Lower leg skin (tissue), 4 donors: ENCODE measurements around the gene NR1H4. TPM values are rescaled to one million over a fixed set of nuclear protein-coding genes. Genes with fewer than 3 reads are reported as not detected.
A peak's percentile ranks its signal among the peaks of the same experiment; 100 is the strongest.
"Not testable (repeated sequence)": the region's sequence is repeated elsewhere in the genome, so short reads cannot be mapped to it uniquely, and the experiment has no call there.

Source experiments
- DNase-seq, 2 donors: peaks; one replicate each; pipeline ENCODE4 v3.0.0-alpha.2; 2019; ENCODE audit warnings: low spot score in 2 of 2
- H3K4me3 ChIP-seq: fragments of 200-600 bp; sonication (generic); 2 replicates; pipeline ENCODE4 v1.5.1; 2017; ENCODE audit warnings: mild to moderate bottlenecking, low read depth; ENCODE audit not compliant: poor library complexity, severe bottlenecking
- CTCF ChIP-seq, 3 donors: fragments of 450-650 bp; IDR thresholded peaks; one replicate each; pipeline ENCODE4 v1.5.1; 2016; ENCODE audit warnings: antibody characterized with exemption in 3 of 3, mild to moderate bottlenecking in 3 of 3, moderate library complexity in 2 of 3
- POLR2A ChIP-seq, 2 donors: fragments of 450-650 bp; IDR thresholded peaks; one replicate each; pipeline ENCODE4 v1.6.1; 2016 to 2017; ENCODE audit warnings: antibody characterized with exemption in 2 of 2, mild to moderate bottlenecking in 1 of 2, moderate library complexity in 1 of 2
- WGBS, 2 donors: methylation state at CpG; one replicate each; pipeline ENCODE4 v1.1.5; 2018; 5-methylcytosine and 5-hydroxymethylcytosine counted together
- intact Hi-C: fragments of 100-400 bp; cut with DNase I; formaldehyde crosslinking; loops from one replicate; pipeline ENCODE4 v1.15.0; 2023; ENCODE audit warnings: low total_unique reads
- total RNA-seq, 4 donors: library from RNA; depleted of rRNA; stranded (reverse); fragments of >200 nt; gene quantifications; one replicate each; pipeline ENCODE4 v1.1.0, GENCODE V29; 2016

NR1H4 gene
- total RNA-seq, 4 donors from 2014 or later, result not detected

- intact Hi-C loops, result no loop called here
- TF ChIP-seq CTCF (IDR thresholded peaks at IDR 0.05) (no peak), POLR2A (IDR thresholded peaks at IDR 0.05) (no peak)
- H3K4me3 ChIP-seq, result no peak overlapping the region
- WGBS, 2 donors, result 93 to 95% methylated on average over 1 of the region's 1 CpG
- DNase-seq, result no peak
Measured at GRCh38 chr12:100545092-100545491, 71.4 kb downstream of the NR1H4 start.

GRCh38 chr12:100553936-100554335 lies 80.3 kb downstream of the NR1H4 start:
- TF ChIP-seq CTCF (IDR thresholded peaks at IDR 0.05) (no peak), POLR2A (IDR thresholded peaks at IDR 0.05) (no peak)
- 41 to 45% methylated on average over 3 of the region's 3 CpGs for WGBS, 2 donors
- no peak for DNase-seq
- intact Hi-C loops, result no loop called here
- H3K4me3 ChIP-seq, result no peak overlapping the region

- WGBS, 2 donors, result 0 to 2% methylated on average over 1 of the region's 1 CpG
- DNase-seq, result peak in 1 of 2 donors; percentile 32
- TF ChIP-seq POLR2A (IDR thresholded peaks at IDR 0.05), result no peak
- peak in 1 of 3 donors; percentile 84 for TF ChIP-seq CTCF (IDR thresholded peaks at IDR 0.05)
- intact Hi-C loops, result no loop called here
- H3K4me3 ChIP-seq, result no peak overlapping the region
Measured at GRCh38 chr12:100554608-100555077, 81.0 kb downstream of the NR1H4 start.

- intact Hi-C loops, result no loop called here
- no peak overlapping the region for H3K4me3 ChIP-seq
- no peak for DNase-seq
- WGBS, 2 donors, result 54 to 64% methylated on average over 2 of the region's 2 CpGs
- TF ChIP-seq CTCF (IDR thresholded peaks at IDR 0.05) (no peak), POLR2A (IDR thresholded peaks at IDR 0.05) (no peak)
Measured at GRCh38 chr12:100555722-100556121, 82.1 kb downstream of the NR1H4 start.

- TF ChIP-seq POLR2A (IDR thresholded peaks at IDR 0.05) (no peak), CTCF (IDR thresholded peaks at IDR 0.05) (no peak)
- DNase-seq, result no peak
- 97 to 98% methylated on average over 2 of the region's 2 CpGs for WGBS, 2 donors
- intact Hi-C loops, result no loop called here
- H3K4me3 ChIP-seq, result no peak overlapping the region
Measured at GRCh38 chr12:100557357-100557756, 83.7 kb downstream of the NR1H4 start.

GRCh38 chr12:100559261-100559660 lies 85.6 kb downstream of the NR1H4 start:
- DNase-seq, H3K4me3 ChIP-seq, intact Hi-C loops: not testable (repeated sequence)
- 92 to 95% methylated on average over 12 to 21 of the region's 21 CpGs for WGBS, 2 donors
